ENCODE data around the gene KCNIP3. TPM values are rescaled to one million over a fixed set of nuclear protein-coding genes. Genes with fewer than 3 reads are reported as not detected.

Gene KCNIP3
- polyA plus RNA-seq, 3 donors = 15.5 to 23.4 (median 19.1) TPM

DNA sequence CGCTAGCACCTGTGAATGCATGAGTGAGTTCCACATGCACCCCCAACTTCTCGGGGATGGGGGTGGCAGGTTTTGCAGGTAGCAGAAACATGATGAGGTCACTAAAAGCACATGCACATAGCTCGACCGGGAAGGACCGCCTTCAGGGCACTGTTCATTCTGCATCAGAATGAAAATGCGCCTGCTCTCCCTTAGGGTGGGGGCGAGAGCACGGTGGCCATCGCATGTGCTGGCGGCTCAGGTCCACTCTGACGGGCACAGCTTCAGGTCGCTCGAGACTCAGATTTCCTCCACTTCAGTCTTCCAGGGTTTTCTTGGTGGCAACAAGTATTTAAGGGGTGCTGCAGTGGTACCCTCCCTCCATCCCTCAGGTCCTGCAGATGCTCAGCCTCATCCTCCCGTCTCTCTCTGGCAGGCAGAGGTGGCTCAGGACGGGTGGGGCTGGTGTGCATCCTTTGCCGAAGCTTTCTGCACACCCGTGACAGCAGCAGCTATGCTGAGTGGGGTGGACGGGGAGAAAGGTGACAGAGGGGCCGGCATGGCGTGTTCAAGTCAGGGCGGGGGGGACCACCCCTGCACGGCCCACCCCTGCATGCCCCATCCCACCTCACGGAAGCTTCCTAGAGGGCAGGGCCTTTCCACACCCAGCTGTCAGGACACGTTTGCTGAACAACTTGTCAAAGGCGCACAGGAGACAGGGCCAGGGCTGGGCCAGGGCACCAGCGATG is 14.8 kb downstream of the KCNIP3 start:
- no peak for DNase-seq

DNA sequence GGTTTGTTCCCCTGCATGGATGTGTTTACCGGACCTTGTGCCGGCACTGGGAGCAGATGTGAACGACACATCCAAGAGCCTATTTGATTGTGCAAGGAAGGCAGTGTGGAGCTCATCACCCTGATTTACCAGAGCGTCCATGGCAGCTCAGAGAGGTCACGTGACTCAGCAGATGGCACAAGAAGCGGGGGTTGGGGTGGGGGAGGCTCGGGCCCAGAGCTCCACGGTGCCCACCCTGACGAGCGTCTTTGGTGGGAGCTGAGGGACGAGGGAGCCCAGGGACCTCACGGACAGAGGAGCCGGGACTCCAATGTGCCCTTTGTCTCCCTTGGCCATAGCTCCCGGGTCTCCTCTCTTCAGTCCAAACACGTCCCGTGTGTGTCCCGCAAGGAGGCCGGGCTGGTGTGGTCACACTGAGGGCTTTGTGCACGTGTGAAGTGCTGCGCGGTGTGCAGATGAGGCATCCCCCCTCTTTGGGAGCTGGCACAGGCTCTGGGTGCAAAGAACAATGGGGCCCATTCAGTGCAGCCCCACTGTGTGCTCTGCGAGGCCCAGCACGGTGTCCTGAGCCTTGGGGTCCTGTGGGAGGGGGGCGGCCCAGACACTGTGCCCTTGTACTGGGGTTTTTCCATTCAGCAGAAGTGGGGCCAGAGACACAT is 15.5 kb downstream of the KCNIP3 start:
- no peak for DNase-seq

DNA sequence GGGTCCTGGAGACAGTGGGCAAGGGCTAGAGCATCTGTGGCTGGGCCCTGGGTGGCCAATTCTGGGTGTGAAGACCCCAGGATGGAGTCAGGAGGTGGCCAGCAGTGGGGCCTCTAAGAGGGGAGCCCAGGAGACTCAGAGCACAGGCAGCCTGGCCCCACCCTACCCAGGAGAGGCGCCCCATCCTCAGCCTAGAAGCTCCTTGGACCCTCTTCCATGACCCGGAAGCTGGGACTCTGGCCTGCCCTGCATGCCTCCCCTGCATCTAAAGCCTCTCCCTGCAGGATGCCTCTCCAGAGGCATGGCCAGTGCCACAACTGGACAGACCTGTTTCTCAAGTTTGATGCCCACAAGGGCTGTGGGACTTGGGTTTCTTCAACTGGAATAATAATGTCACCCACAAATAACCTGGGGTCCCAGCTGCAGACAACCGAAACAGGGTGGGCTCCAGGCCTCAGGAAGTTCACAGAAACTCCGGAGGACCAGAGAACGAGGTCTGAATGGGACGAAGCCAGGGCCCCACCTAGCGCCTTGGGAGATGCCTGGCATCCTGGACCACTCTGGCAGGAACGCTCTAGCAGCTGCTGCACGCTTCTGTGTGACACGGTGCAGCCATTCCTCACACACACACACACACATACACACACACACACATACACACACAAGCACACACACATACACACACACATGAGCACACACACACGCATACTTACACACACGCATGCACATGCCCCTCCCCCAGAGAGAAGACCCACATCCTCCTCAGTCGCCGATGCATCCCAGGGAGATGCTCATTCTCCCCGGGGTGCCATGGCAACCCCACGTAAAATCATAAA is 16.4 kb downstream of the KCNIP3 start:
- DNase-seq = no peak

DNA sequence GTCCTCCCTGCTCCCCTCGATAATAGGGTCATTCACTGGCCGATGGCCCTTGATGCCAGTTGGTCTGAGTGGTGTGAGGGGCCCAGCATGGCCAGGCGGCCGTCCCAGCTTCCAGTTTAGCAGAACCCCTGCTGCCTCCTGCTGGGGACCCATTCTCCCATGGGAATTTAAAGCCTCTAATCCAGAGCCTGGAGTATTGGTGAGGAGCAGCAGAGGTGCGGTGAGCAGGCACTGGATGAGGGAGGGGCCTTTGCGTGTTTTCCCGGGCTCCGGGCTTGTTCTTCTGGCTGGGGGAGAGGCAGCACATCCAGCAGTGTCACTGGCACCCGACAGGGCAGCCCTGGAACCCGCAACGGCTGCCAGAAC is 17.4 kb downstream of the KCNIP3 start:
- DNase-seq = no peak

DNA sequence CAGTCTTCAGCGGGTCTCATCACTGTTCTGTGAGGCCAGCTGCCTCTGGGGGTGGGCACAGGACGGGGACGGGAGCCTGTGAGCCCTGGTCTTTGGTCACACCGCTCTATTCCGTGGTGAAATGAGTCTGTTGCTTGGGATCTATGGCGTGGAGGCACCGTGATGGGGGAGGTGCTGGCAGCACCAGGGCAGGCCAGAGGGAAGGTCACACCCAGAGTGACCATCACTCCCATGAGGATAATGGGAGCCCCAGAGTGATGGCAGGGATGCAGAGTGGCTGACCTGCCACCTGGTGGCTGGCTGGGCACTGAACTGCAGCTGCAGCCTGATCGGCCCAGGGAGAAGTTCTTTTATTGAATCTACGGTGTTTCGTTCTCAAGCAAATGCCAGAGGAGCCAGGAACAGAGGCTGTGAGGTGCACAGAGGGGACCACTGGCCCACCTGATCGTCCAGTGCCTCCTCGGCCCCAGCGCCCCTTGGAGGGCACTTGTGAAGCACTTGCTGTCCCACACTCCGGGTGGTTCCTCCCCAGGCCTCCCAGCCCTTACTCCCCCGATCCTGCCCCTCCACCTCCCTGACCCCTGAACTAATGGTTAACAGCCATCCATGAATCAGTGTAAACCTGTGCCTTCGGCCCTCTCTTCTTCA is 17.9 kb downstream of the KCNIP3 start:
- DNase-seq = no peak

DNA sequence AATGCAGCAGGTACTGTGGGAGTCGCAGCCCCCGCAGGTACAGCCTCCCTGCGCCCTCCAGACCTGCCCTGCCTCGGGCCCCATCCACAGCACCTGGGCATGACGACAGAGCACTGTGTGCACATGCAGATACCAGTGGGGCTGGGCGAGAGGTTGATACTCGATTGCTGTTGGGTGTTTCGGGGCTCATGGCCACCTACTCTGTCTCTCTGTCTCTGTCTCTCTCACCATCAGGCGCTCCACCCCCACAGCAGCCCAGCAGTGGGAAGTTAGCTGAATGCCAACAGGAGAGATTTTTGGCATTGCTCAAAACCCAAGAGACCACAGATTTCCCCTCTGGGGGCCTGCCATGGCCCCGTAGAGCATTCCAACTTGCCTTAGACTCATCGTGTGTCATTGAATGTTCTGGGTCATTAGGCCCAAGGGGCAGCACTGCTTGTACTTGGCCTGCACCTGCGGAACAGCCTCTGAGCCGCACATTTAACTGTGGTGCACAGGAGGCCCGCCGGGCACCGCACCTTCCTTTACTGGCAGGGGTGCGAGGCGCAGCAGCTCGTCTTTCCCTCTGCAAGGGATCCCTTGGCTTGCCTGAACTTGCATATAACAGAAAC is 18.8 kb downstream of the KCNIP3 start:
- DNase-seq = no peak

DNA sequence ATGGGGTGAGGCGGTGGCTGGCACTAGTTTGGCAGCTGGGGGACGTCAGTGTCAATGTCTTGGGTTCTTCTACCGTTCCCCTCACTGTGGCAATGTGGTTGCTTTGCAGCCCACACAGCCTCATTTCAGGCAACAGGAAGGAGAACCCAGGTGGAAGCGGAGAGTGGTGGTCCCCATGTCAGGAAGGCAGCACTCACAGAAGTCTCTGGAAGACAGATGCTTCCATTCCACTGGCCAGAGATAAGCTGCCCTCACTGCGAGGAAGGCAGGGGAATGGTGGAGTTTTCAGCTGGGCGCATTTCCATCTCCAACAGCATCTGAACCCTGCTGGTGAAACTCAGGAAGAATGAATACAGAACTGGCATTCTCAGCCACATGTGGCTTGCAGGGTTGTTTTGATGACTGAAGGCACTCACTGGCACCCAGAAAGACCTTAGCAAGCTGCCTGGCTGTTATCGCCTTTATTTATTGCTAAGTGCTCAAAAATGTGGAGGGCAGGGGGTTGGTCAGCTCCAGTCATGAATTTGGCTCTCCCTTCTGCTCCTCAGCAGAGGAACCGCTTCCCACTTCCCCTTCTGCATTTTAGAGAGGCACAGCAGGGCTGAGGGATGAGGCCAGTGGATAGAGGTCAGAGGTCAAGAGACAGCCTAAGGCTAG is 19.4 kb downstream of the KCNIP3 start:
- DNase-seq = no peak

DNA sequence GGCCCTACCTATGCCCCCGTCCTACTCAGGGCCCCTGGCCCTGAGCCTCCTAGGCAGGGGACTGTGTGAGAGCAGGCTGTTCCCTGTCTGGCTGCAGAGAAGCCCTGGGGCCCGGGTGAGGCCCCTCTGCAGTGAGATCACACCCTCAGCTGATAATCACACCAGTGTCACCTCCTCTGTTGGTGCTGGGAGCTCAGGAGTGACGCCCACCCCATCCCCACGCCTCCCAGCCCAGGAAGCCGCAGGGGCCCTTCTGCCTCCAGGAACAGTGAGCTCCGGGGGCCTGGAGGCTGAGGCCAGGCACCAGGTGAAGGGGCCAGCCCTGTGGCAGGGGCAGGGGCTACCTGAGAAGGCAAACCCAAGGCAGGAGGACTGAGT is 20.0 kb downstream of the KCNIP3 start:
- DNase-seq = no peak

DNA sequence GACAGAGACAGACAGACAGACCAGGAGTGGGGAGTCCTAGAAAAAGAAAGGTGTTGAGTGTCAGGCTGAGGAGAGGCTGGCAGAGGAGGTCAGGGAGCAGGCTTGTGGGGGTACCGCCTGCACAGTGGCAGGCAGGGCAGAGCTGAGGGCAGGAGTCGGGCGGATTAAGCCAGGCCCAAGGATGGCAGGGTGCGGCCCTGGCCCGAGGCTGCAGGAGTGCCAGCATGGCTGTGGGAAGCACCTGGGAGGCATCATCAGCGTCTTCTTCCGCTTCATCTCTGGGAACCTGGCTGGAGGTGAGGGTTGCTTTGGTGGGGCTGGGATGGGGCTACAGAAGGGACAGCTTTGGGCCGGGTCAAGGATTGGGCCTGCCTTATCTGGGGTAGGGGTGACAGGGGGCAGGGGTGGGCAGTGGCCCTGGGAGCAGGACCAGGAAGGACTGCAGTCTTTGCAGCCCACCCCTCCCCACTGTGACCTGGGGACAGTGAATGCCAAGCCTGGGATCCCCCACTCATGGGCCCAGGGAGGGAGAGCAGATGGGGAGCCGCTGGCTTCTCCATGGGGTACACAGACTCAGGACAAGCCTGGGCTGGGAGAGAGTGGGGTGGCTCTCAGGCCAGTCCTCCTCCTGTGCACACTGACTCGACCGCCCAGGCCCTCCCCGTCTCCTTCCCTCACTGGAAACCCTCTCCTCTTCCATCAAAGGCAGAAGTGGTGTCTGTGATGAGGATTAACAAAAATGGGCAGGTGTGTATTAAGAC is 20.7 kb downstream of the KCNIP3 start:
- DNase-seq = no peak

DNA sequence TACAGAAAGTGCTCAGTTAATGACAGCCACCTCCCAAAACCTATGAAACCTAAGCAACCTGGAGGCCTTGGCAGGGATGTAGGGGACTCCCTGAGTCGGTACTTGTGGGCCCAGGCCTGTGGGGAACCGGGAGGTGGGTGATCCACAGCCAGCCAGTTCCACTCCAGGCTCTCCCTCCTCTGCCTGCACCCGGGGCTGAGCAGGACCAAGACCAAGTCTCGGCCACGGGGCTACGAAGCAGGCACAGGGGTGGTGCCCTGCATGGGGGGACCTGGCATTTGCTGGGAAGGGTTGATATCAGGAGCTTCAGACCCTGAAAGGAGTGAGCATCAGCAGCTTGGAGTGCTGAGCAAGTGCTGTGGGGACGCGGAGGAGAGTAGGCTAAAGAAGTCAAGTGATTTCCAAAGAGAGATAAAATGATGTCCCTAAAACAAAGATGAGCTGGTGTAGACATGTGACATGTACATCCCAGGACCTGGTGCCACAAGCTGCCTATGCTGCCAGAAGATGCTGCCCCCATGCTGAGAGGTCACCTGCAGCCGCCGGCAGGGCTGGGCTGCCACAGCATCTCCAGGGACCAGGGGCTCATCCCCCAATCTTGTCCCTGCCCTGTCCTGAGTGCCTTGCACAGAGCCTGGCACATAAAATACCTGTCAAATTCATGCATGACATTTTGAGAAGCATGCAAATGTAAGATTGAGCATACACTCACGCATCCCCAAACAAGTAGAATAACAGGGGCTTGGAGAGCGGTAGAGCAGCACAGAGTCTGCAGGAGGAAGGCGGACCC is 21.5 kb downstream of the KCNIP3 start:
- no peak for DNase-seq

DNA sequence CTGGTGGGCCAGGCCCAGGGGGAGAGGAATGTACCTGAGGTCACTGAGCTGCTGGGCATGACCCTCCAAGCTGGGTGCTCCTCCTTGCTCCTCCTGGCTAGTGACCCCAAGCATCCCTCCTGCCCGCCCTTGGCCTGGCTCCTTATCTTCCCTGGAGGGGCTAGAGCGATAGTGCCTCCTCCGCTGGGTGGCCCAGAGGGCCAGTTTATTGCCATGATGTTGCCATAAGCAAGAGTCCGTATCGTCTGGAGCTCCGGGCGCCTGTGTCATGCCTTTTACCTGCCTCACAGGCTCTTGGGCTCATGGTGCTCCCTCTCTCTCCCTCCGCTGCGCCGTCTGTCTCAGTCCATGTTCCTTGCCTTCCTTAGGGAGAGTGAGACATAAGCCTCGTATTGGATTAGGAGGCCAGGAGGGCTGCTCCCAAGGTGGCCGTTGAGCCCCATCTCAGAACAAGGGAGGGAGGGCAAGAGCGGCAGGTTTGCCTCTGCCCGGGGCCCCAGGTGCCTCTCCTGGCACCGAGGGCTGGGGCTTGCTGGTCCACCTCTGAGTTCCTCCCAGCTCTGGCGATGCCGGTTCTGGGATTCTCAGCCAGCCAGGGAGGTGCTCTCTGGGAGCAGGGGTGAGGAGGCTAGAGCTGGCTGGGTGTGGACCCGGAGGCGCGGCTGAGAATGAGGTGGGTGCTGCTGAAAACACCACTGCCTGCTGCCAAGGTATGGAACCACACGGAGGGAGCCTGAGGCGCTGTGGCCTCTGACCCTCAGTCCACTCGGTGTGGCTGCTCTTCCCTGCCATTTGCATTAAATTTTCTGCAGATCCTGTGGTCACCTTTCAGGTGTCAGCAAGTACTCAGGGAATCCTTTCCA is 22.6 kb downstream of the KCNIP3 start:
- DNase-seq = no peak

DNA sequence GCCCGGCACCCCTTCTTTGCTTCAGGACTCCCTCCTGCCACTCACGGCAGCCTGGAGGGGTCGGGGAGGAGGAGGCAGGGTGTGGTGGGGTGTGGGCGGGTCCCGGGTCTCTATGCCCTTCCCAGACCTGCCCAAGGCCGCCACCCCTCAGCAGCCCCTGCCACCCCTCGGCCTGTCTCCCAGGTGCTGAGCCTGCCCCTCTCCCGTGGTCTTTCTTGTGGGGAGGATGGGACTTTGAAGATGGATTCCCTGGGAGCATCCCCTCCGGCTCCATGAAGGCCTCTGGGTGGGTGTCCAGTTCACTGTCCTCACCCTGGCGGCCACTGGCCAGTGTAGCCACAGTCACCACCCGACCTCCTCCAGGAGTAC is 23.2 kb downstream of the KCNIP3 start:
- no peak for DNase-seq

DNA sequence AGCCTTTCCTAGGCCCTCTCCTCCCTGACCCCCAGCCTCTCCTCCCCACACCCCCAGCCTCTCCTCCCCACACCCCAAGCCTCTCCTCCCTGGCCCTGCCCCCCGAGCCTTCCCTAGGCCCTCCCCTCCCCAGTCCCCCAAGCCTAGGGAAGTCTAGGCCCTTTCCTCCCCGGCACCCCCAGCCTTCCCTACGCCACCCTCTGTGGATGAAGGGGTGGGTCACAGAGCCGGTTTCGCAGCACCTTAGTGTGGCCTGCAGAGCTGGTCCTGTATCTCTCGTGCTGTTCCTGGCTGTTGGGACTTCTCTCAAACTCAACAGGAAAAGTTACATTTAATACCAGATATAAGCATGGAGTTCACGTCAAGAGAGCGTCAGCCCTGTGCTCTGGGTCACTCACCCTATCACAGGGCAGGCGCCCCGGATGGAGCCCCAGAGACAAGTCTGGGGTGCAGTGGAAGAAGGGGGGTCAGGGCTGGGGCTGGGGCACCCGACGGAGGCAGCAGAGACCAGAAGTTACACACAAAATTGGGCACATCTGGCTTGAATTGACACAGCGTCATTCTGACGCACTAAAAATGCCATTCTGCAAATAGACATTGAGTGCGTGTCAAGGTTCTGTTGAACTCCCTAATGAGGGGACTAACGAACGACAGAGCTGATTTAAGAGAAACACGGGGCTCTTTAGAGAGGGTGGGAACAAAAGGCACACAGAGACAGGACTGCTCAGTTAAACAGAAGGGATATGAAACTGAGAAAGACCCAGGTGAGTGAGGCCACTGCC is 24.0 kb downstream of the KCNIP3 start:
- DNase-seq = no peak

DNA sequence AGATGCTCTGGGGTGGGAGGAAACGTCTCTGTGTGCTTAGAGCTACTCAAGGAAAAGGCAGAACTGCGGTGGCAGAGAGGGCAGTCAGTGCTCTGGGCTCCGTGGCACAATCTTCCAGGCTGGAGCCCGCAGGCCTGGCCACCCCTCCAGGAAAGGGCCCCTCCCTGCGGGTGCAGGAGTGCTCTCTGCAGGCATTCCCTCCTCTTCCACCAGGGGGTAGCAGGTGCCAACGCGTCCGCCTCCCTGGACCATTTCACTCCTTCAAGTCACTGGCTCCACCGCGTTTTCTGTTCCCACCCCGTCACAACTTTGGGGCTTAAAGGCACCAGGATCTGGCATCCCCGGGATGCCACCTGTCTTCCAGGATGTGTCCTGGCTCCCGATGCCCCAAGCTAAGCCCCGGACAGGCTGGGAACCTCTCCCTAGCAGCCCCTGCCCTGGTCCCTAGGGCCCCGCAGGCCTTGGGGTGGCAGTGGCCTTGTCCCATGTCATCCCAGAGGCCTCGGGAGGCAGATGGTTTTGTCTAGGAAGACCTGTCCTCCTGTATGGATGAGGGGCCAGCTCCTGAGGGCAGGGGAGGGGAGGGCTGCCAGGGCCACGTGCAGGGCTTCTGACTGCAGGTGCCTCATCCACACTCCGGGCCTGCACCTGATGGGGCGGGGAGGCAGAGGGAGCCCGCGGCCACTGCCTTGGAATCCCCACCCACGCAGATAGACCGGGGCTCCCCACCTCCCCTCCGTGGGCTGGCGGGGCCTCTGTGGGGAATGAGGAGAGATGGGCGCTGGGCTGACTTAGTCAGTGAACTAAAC is 26.4 kb downstream of the KCNIP3 start:
- no peak for DNase-seq

DNA sequence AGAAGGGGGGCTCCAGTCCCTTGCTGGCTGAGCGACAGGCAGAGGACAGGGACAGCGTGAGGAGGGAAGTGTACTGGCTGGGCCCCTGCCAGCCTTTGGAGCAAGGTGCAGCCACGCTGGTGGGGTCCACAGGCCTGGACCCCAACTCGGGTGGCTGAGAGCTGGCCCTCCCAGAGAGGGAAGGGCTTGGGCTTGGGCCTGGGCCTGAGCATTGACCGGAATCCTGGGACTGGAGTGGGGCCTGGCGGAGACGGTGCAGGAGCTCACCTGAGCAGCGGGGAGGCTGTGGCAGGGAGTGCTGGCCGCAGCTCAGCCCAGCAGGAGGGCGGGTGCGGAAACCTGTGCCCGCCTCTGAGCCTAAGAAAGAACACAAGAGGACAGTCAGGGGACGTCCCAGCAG is 27.9 kb downstream of the KCNIP3 start:
- DNase-seq = no peak

DNA sequence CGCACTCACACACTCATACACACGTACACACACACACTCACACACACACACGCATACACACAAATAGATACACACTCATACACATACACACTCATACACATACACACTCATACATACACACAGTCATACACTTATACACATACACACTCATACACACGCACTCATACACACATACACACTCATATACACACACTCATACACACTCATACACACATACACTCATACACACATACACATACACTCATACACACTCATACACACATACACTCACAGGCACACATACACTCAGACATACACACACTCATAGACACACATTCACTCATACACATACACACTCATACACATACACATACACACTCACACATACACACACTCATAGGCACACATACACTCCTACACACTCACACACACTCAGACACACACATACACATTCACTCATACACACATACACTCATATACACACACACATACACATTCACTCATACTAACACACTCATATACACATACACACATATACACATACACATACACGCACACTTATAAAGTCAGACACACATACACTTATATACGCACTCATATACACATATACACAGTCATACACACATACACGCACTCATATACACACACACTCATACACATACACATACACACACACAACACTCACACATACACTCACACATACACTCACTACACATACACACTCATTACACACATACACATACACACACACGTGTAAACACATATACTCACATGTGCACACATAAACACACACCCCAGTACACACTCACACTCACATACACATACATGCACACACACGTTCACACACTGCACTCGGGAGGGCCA is 28.7 kb downstream of the KCNIP3 start:
- no peak for DNase-seq
